Measurements from ENCODE around the gene ANKS1B.

The ANKS1B gene

GRCh38 chr12:99898645-99899044 is 86.1 kb downstream of the ANKS1B start:
- no peaks in the 10 kb centered on the region for H3K36me3 ChIP-seq (replicated peaks)
- no peak for TF ChIP-seq CTCF (IDR thresholded peaks at IDR 0.05; ENCODE audit: low read depth, low read length, missing control alignments)
- no peaks in the 10 kb centered on the region for H3K27me3 ChIP-seq (replicated peaks)
- H3K27ac ChIP-seq = no peak overlapping the region
- in situ Hi-C loops (cut with HindIII; ENCODE audit: low pct_ligation_motif_present, low sequenced_read_pairs) = no loop called here
- DNase-seq = no peak
- H3K4me3 ChIP-seq (ENCODE audit: low read depth, low read length) = no peak overlapping the region

- Histone ChIP-seq H3K27me3 (replicated peaks) (no peaks in the 10 kb centered on the region), H3K4me3 (ENCODE audit: low read depth, low read length) (no peak overlapping the region), H3K27ac (no peak overlapping the region), H3K36me3 (replicated peaks) (no peaks in the 10 kb centered on the region)
- in situ Hi-C loops (cut with HindIII; ENCODE audit: low pct_ligation_motif_present, low sequenced_read_pairs) = no loop called here
- no peak for TF ChIP-seq CTCF (IDR thresholded peaks at IDR 0.05; ENCODE audit: low read depth, low read length, missing control alignments)
- no peak for DNase-seq
These were observed 105.3 kb downstream of the ANKS1B start for GRCh38 chr12:99879439-99879838.

GRCh38 chr12:99875081-99875480 is 109.7 kb downstream of the ANKS1B start:
- no peak overlapping the region for H3K27ac ChIP-seq
- H3K4me3 ChIP-seq (ENCODE audit: low read depth, low read length) = no peak overlapping the region
- no peak for TF ChIP-seq CTCF (IDR thresholded peaks at IDR 0.05; ENCODE audit: low read depth, low read length, missing control alignments)
- DNase-seq = no peak
- H3K36me3 ChIP-seq (replicated peaks) = no peaks in the 10 kb centered on the region
- no peaks in the 10 kb centered on the region for H3K27me3 ChIP-seq (replicated peaks)
- in situ Hi-C loops (cut with HindIII; ENCODE audit: low pct_ligation_motif_present, low sequenced_read_pairs) = no loop called here

GRCh38 chr12:99870085-99870484 is 114.7 kb downstream of the ANKS1B start:
- H3K4me3 ChIP-seq (ENCODE audit: low read depth, low read length) = no peak overlapping the region
- in situ Hi-C loops (cut with HindIII; ENCODE audit: low pct_ligation_motif_present, low sequenced_read_pairs) = no loop called here
- no peaks in the 10 kb centered on the region for H3K36me3 ChIP-seq (replicated peaks)
- H3K27me3 ChIP-seq (replicated peaks) = no peaks in the 10 kb centered on the region
- DNase-seq = no peak
- no peak overlapping the region for H3K27ac ChIP-seq
- TF ChIP-seq CTCF (IDR thresholded peaks at IDR 0.05; ENCODE audit: low read depth, low read length, missing control alignments) = no peak

GRCh38 chr12:99861731-99862130 is 123.0 kb downstream of the ANKS1B start:
- Histone ChIP-seq H3K4me3 (ENCODE audit: low read depth, low read length) (no peak overlapping the region), H3K27me3 (replicated peaks) (no peaks in the 10 kb centered on the region), H3K36me3 (replicated peaks) (no peaks in the 10 kb centered on the region), H3K27ac (no peak overlapping the region)
- in situ Hi-C loops (cut with HindIII; ENCODE audit: low pct_ligation_motif_present, low sequenced_read_pairs) = no loop called here
- DNase-seq = no peak
- no peak for TF ChIP-seq CTCF (IDR thresholded peaks at IDR 0.05; ENCODE audit: low read depth, low read length, missing control alignments)

- Histone ChIP-seq H3K27me3 (replicated peaks) (no peaks in the 10 kb centered on the region), H3K4me3 (ENCODE audit: low read depth, low read length) (no peak overlapping the region), H3K36me3 (replicated peaks) (no peaks in the 10 kb centered on the region), H3K27ac (no peak overlapping the region)
- no peak for TF ChIP-seq CTCF (IDR thresholded peaks at IDR 0.05; ENCODE audit: low read depth, low read length, missing control alignments)
- in situ Hi-C loops (cut with HindIII; ENCODE audit: low pct_ligation_motif_present, low sequenced_read_pairs) = no loop called here
- no peak for DNase-seq
These were observed 125.6 kb downstream of the ANKS1B start for GRCh38 chr12:99859126-99859525.

Measured in brain microvascular endothelial cell (primary cell).